GM21528 (cell line): ENCODE measurements around the gene CD40LG.
A peak's percentile ranks its signal among the peaks of the same experiment; 100 is the strongest.

Source experiments
- ATAC-seq: cut with Tn5 transposase; IDR thresholded peaks from one replicate; pipeline ENCODE4 v1.9.1; 2021; ENCODE audit warnings: mild to moderate bottlenecking, moderate library complexity; ENCODE audit not compliant: unreplicated experiment, low FRiP score

CD40LG gene

DNA sequence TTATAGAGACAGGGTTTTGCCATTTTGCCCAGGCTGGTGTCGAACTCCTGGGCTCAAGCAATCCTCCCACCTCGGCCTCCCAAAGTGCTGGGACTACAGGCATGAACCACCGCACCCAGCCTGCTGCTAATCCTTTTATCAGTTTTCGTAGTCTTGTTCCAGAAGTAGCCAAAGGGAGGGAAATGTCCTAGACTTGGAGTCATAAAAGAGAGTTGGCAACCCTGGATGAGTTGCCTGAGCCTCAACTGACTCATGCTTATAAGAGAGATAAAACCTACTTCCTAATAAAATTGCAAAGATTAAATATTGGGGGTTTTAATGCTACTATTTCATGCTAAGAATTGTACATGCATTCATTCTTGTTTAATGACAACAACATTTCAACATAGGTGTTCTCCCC, 44.3 kb downstream of the CD40LG start:
- ATAC-seq, result no peak

DNA sequence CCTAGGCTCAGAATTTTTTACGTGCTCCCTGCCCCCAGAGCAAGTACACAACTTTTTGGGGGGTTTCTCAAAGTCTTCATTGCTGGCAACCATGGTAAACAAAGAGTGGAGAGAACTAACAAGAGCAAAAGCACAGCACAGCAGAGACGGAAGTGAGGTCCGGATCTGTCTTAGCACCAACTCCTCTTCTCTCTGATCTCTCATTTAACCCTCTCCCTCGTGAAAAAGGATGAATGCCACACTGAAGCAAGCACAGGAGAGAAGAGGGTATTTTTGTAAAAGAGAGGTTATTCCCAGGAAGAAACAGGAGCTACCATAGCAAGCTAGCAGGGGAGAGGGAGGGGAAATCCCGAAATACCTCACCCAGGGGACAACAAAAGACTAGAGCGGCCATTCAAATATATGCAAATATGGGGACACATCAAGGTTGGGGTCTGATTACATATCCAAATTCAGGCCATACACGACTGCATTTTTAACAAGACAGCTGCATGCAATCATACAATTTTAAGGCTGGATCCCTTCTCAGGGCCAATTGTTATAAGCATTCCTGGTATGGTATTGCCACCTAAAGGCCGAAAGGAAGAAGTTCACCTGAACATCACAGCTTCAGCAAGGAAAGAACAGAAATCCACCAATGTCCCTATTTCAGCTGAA, 46.6 kb downstream of the CD40LG start:
- peak; percentile 72 for ATAC-seq

DNA sequence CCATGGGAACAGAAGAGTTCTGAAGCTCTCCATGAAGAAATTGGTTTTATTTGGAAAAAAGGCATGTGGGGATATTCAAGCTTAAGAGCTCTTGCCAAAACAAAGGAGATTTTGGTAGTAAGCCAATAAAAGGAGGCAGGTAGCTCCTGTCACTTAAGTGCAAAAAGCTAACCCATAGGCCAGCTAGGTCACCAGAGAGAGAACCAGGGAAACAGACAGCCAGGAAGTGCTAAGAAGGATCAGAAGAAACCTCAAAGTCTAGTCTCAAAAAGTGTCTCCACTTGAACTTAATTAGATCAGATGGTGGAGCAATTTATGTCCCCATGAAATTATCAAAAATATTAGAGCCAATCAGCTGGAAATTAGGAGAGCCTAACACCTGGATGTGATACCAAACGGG, 49.2 kb downstream of the CD40LG start:
- ATAC-seq, result no peak

DNA sequence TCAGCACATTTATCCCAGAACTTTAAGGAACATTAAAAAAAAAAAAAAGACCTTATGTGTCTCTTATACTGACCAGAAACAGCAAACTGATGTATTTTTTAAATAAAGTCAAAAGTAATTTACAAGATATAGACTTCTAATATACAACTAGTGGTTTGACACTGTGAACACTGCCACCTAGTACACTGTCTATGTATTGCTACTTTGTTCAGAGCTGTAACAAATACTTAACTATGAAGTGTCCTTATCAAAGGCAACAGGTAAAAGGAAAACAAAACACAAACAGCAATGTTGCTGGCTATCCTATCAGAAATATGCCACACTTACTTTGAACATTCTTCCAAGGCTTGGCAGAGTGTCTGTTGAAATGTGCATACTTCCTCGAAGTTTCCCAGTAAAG, 60.4 kb downstream of the CD40LG start:
- ATAC-seq, result no peak
